Type B pancreatic cell (in vitro differentiated cells): ENCODE data around the gene TEX2. TPM values are rescaled to one million over a fixed set of nuclear protein-coding genes. Genes with fewer than 3 reads are reported as not detected.
"Not testable (repeated sequence)": the region's sequence is repeated elsewhere in the genome, so short reads cannot be mapped to it uniquely, and the experiment has no call there.

Source experiments
- DNase-seq: peaks from one replicate; pipeline ENCODE4 v3.0.0; 2021; ENCODE audit warnings: mixed read lengths; ENCODE audit not compliant: unreplicated experiment; ENCODE audit errors: extremely low spot score
- H3K27ac Mint-ChIP-seq: 2 replicates; pipeline ENCODE4 v1.8.0; 2021; ENCODE audit warnings: mild to moderate bottlenecking, mixed read lengths
- H3K27me3 Mint-ChIP-seq: 2 replicates; pipeline ENCODE4 v1.8.0; 2021; ENCODE audit warnings: mixed read lengths
- H3K36me3 Mint-ChIP-seq: 2 replicates; pipeline ENCODE4 v1.8.0; 2021; ENCODE audit warnings: mixed read lengths
- H3K4me1 Mint-ChIP-seq: one replicate; pipeline ENCODE4 v1.8.0; 2021; ENCODE audit warnings: mixed read lengths; ENCODE audit not compliant: unreplicated experiment
- H3K4me3 Mint-ChIP-seq: 2 replicates; pipeline ENCODE4 v1.8.0; 2021; ENCODE audit warnings: mild to moderate bottlenecking, mixed read lengths
- H3K9me3 Mint-ChIP-seq: 2 replicates; pipeline ENCODE4 v1.8.0; 2021; ENCODE audit warnings: mixed read lengths
- CTCF ChIP-seq: fragments of 200-600 bp; sonication (generic); conservative IDR thresholded peaks from 2 replicates; pipeline ENCODE4 v1.5.0; 2021; ENCODE audit warnings: antibody characterized with exemption, mild to moderate bottlenecking
- total RNA-seq: library from RNA; stranded (reverse); gene quantifications from 2 replicates; pipeline ENCODE4 v1.2.1, GENCODE V29; 2021; ENCODE audit warnings: low replicate concordance

Gene TEX2
- total RNA-seq, 1 donor from 2014 or later = 23.3 TPM

GRCh38 chr17:64209356-64209941, 53.6 kb downstream of the TEX2 start:
- Mint-ChIP-seq H3K4me1 (peaks cover 37% of the 10 kb centered on the region), H3K27ac (no peak overlapping the region), H3K36me3 (peaks cover 23% of the 10 kb centered on the region)

GRCh38 chr17:64208656-64209055, 54.4 kb downstream of the TEX2 start:
- Mint-ChIP-seq H3K36me3 (peaks cover 23% of the 10 kb centered on the region), H3K4me1 (peaks cover 35% of the 10 kb centered on the region)
- not testable (repeated sequence) for H3K4me3 Mint-ChIP-seq, H3K27me3 Mint-ChIP-seq, DNase-seq, H3K9me3 Mint-ChIP-seq, H3K27ac Mint-ChIP-seq

More at GRCh38 chr17:64209356-64209941, 53.6 kb downstream of the TEX2 start:
- no peaks in the 10 kb centered on the region for H3K27me3 Mint-ChIP-seq
- no peaks in the 10 kb centered on the region for H3K9me3 Mint-ChIP-seq
- H3K4me3 Mint-ChIP-seq = no peak overlapping the region
- no peak for DNase-seq
- no peak for TF ChIP-seq CTCF

- Mint-ChIP-seq H3K27me3 (no peaks in the 10 kb centered on the region), H3K9me3 (no peaks in the 10 kb centered on the region), H3K4me3 (no peak overlapping the region), H3K4me1 (peaks cover 39% of the 10 kb centered on the region), H3K36me3 (peaks cover 9% of the 10 kb centered on the region), H3K27ac (no peak overlapping the region)
- DNase-seq = no peak
- no peak for TF ChIP-seq CTCF
These were observed 57.3 kb downstream of the TEX2 start for GRCh38 chr17:64205804-64206203.

GRCh38 chr17:64203630-64204029, 59.4 kb downstream of the TEX2 start:
- no peak overlapping the region for H3K27ac Mint-ChIP-seq
- no peaks in the 10 kb centered on the region for H3K9me3 Mint-ChIP-seq
- no peak for DNase-seq
- TF ChIP-seq CTCF = no peak
- no peaks in the 10 kb centered on the region for H3K36me3 Mint-ChIP-seq
- no peaks in the 10 kb centered on the region for H3K27me3 Mint-ChIP-seq
- no peak overlapping the region for H3K4me3 Mint-ChIP-seq
- peaks cover 31% of the 10 kb centered on the region for H3K4me1 Mint-ChIP-seq

GRCh38 chr17:64202683-64203344, 60.2 kb downstream of the TEX2 start:
- peaks cover 33% of the 10 kb centered on the region for H3K4me1 Mint-ChIP-seq
- H3K9me3 Mint-ChIP-seq = no peaks in the 10 kb centered on the region
- H3K27me3 Mint-ChIP-seq = no peaks in the 10 kb centered on the region
- H3K36me3 Mint-ChIP-seq = no peaks in the 10 kb centered on the region
- H3K27ac Mint-ChIP-seq = no peak overlapping the region
- DNase-seq = no peak
- H3K4me3 Mint-ChIP-seq = no peak overlapping the region
- no peak for TF ChIP-seq CTCF

GRCh38 chr17:64200080-64201032, 62.7 kb downstream of the TEX2 start:
- Mint-ChIP-seq H3K9me3 (no peaks in the 10 kb centered on the region), H3K36me3 (no peaks in the 10 kb centered on the region), H3K4me3 (no peak overlapping the region), H3K4me1 (peaks cover 33% of the 10 kb centered on the region), H3K27me3 (no peaks in the 10 kb centered on the region), H3K27ac (peak overlapping the region; percentile 61)
- TF ChIP-seq CTCF = no peak
- no peak for DNase-seq
